AG10803 (cell line): ENCODE data around the gene HES2.
A peak's percentile ranks its signal among the peaks of the same experiment; 100 is the strongest.

Experiments
- DNase-seq: peaks from one replicate; pipeline ENCODE4 v3.0.0; 2010; ENCODE audit warnings: low read depth
- H3K4me3 ChIP-seq: 2 replicates; pipeline ENCODE4 v1.5.1; 2011; ENCODE audit warnings: mild to moderate bottlenecking, low read length, control low read depth
- TF ChIP-seq, protein P1 (sequence below): conservative IDR thresholded peaks from 2 replicates; pipeline ENCODE4 v1.5.1; 2011; ENCODE audit warnings: mild to moderate bottlenecking, low read length, control low read depth, inconsistent platforms

The HES2 gene

DNA sequence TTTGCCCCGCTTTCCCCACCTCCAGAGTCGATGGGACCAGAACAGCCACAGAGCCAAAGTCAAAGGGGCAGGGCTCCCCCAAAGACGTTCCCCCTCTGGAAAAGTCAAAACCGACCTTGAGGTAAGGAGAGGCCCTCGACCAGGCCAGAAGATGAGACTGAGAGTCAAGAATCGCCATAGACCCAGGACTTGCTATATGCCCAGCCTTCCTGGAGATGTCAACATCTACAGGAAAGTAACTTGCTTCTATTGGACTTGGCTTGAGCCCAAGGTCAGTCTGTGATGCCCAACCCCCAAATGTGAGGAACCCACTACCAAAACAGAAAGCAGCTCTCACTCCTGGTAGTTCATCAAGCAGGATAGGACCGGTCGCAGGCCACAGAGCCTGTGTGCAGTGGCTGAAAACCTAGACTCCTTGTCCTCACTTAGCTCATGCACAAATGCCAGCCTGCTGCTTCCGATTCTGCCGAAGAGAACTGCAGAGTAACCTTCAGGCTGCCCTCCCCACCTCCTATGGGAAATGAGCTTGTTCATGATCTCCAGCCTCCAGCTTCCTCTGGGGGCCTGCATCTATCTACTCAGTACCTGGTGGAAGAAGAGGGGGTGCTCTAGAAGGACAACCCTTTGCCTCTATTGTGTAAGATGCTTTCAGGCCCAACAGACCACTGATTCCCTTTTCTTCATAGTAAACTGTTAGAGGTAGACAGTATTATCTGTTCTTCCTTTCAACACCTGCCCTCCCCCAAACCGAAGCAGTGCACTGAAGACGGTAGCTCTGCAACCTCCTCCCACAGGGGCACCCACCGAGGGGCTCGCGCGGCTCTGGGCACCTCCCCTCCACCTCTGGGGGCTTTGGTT is 27.5 kb downstream of the HES2 start:
- TF ChIP-seq, protein P1, sequence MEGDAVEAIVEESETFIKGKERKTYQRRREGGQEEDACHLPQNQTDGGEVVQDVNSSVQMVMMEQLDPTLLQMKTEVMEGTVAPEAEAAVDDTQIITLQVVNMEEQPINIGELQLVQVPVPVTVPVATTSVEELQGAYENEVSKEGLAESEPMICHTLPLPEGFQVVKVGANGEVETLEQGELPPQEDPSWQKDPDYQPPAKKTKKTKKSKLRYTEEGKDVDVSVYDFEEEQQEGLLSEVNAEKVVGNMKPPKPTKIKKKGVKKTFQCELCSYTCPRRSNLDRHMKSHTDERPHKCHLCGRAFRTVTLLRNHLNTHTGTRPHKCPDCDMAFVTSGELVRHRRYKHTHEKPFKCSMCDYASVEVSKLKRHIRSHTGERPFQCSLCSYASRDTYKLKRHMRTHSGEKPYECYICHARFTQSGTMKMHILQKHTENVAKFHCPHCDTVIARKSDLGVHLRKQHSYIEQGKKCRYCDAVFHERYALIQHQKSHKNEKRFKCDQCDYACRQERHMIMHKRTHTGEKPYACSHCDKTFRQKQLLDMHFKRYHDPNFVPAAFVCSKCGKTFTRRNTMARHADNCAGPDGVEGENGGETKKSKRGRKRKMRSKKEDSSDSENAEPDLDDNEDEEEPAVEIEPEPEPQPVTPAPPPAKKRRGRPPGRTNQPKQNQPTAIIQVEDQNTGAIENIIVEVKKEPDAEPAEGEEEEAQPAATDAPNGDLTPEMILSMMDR: no peak
- no peak for DNase-seq
- peak overlapping the region; percentile 54 for H3K4me3 ChIP-seq

DNA sequence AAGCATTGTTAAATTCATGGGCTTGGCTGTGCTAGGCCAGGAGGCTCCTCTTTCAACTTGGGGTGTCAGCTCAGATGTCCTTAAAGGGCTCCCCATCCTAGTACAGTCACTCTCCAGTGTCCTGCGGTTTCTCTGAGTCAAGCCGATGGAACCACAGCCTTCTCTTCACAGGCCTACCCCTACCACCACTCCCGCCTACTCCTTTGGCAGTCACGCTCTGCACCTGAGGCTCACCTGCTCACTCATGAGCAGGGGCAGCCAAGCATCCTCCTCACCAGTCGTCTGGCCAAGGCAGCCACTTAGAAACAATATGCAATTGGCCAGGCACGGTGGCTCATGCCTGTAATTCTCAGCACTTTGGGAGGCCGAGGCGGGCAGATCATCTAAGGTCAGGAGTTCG is 29.7 kb downstream of the HES2 start:
- no peak for DNase-seq
- no peak overlapping the region for H3K4me3 ChIP-seq
- TF ChIP-seq, protein P1: no peak

DNA sequence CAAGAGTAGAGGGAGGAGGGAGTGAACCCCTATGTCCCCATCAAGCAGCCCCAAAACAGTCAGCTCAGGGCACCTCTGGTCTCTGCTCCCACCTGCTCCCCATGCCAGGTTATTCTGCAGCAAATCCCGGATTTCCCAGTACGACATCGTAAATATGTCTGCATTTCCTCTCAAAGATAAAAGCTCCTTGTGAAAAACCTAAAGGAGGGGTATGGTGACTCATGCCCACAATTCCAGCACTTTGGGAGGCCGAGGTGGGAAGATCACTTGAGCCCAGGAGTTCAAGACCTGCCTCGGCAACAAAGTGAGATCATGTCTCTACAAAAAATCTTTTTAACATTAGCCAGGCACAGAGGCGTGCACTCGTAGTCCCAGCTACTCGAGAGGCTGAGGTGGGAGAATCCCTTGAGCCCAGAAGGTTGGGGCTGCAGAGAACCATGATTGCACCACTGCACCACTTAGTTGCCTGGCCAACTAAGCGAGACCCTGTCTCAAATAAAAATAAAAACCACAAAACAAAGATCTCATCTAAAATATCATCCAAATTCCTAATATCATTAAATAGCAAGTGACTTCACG is 33.3 kb downstream of the HES2 start:
- TF ChIP-seq, protein P1: no peak
- H3K4me3 ChIP-seq: no peak overlapping the region
- DNase-seq: no peak

DNA sequence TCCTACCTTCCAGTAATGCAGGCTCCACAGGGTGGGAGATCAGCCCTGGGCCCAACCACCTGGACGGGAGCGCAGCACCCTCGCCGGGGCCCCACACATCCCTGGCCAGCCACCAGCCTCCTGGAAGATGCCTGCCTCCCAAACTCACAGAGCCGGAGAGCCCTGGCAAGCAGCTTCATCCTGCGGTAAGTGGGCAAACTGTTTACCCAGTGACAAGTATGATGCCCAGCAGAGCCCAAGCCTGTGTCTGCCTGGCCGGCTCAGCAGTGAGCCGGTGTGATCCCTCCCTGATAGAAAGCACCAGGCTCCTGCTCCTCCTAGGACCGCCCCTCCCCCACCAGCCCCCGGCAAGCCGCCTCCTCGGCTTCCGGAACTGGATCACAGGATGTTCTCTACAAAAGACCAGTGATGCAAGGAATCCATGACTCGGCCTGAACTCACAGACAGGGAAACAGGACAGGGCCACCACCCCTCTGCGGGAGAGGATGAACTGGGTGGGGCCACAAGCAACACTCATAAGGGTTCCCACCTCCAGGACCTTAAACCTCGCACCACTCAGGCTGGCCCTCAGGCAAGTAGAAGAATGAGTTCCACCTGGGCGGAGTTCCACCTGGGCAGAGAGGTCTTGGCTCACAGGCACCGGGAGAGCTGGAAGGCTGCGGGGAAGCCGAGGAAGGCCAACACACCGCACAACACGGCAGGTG is 34.1 kb downstream of the HES2 start:
- TF ChIP-seq, protein P1: no peak
- DNase-seq: peak; percentile 71
- H3K4me3 ChIP-seq: peak overlapping the region; percentile 51

DNA sequence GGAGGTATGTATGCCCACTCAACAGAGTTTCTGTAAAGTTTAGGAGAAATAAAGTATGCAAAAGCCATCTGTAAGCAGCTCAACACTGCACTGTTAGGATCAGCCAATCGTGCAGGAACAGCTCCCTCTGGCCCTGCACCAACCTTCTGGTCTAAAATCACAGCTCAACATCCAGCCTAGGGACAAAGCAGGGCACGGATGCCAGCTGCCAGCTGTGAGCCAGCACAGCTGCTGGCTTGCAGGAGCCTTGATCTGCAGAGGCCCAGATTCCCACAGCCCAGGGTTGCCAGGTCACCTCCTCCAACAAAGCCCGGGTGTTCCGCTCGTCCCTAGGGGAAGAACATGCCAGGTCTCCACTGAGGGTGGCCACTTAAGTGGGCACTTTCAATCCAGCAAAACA is 34.8 kb downstream of the HES2 start:
- DNase-seq: peak; percentile 44
- TF ChIP-seq, protein P1: no peak
- H3K4me3 ChIP-seq: peak overlapping the region; percentile 51

DNA sequence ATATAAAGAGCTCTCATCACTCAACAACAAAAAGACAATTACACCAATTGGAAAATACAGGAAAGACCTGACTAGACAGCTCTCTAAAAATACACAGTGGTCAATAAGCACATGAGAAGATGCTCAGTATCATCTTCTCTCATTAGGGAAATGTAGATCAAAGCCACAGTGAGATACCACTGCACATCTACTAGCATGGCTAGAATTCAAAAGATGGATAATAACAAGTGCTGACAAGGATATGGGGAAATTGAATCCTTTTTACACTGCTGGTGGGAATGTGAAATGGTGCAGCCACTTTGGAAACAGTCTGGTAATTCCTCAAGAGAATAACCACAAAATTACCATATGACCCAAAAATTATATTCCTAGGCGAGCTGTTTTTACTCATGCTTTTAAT is 35.6 kb downstream of the HES2 start:
- TF ChIP-seq, protein P1: no peak
- DNase-seq: no peak
- no peak overlapping the region for H3K4me3 ChIP-seq
